Glomerular endothelial cell (primary cell): Measurements from ENCODE around the gene SORCS1. TPM values are rescaled to one million over a fixed set of nuclear protein-coding genes. Genes with fewer than 3 reads are reported as not detected.

Experiments
- DNase-seq: peaks from one replicate; pipeline ENCODE4 v3.0.0-alpha.2; 2011; ENCODE audit warnings: low read depth, low spot score; ENCODE audit errors: extremely low read depth
- total RNA-seq: library from RNA; depleted of rRNA; stranded (reverse); fragments of >200 nt; gene quantifications from 2 replicates; pipeline ENCODE4 v1.2.3, GENCODE V29; 2015

The SORCS1 gene
- not detected in 2 replicates for total RNA-seq

GRCh38 chr10:107163881-107164861 is at the start of gene SORCS1:
Gene SORCS1, minus strand, starts transcription at chr10:107164706.
- no peak for DNase-seq

GRCh38 chr10:107214261-107214660 is 49.8 kb upstream of the SORCS1 start:
- DNase-seq = no peak

GRCh38 chr10:107213861-107214260 is 49.4 kb upstream of the SORCS1 start:
- DNase-seq = no peak

- no peak for DNase-seq
Observed at GRCh38 chr10:107206833-107207232, 42.3 kb upstream of the SORCS1 start.

DNA sequence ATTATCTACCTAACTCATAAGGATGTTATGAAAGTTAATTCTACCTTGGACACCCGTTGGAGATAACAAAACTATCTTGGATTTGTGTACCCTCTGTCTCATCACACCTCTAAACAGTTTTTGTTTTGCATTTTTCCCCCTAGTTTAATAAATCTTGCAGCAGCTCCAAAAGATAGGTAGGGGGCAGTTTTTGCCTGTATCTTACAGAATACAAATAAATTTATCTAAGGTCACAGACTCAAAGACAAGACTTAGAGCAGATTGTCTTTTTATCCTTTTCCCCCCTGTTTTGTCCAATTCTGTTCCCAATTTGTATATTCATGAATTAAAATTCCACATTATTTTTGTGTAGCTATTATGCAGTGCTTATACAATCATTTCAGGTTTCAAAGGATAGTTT is 5.0 kb upstream of the SORCS1 start:
- no peak for DNase-seq

DNA sequence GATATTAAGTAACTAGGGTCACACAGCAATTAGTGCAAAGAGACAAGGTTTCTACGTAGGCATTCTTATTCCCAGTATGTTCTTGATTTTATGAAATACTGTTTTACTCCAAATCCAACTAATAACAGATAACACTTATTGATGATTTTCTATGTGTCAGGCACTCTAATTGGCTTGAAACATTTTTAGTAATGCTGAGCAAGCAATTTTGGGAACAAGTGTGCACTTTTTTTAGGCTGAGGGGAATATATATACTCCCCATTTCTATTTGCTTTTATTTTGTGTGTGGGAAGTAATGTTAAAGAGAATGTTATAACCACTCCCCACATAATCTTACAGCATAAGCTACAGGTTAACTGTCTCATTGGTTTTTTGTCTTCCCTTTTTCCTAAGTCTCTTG is 4.2 kb upstream of the SORCS1 start:
- DNase-seq = no peak

- no peak for DNase-seq
Observed at GRCh38 chr10:107166403-107166802, 1.9 kb upstream of the SORCS1 start.

DNA sequence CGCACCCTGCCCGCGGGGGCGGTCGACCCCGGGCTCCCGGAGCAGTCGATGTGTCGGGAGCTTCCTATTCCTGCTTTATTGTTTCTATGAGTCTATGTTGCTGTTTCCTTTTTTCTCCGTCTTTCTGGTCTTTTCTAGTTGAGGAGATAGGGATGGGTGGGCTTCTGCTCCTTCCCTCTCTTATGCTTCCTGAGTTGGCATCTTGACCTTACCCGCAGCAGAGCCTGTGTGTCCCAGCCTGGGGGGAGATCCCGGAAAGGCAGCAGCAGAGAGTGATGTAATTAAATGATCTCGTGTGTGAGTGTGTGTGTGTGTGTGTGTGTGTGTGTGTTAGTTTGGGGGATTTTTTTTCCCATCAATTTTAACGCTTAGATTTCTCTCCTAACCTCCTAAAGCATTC is 486 bp upstream of the SORCS1 start:
- DNase-seq = no peak

DNA sequence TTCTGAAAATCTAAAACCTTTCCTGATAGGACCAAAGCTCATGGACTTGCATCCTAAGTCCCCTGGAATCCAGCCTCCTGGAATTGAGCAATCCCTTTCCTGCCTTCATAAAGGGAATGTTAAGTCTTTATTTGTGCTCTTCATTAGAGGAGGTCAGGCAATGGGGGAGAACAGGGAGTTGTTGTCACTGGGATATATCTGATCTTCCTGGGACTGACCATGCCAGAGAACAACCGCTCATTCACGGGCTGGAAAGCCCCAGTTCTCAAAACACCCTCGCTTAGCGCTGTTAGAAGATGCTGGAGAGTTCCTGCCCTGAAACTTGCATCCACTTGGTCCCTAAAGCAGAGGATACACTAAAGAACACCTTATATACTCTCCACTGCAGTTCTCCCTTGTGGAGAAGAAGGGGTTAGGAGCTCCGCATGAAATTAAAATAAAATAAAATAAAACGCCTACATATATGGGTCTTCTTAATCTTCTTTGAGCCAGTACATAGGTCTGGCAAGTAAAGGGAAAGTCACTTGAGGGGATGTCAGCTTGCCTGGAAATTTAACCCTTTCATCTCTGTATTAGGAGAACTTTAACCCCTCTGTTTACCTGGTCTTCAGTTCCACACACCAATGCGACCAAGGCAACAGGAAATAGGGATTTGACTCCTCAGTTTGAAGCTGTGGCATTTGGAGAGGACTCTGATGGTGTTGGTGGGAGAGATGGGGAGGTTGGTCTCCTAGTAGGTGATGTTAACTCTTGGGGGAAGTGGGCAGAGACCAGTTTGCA is 1.2 kb downstream of the SORCS1 start:
- DNase-seq = no peak

GRCh38 chr10:107160866-107161265 is 3.6 kb downstream of the SORCS1 start:
- no peak for DNase-seq

DNA sequence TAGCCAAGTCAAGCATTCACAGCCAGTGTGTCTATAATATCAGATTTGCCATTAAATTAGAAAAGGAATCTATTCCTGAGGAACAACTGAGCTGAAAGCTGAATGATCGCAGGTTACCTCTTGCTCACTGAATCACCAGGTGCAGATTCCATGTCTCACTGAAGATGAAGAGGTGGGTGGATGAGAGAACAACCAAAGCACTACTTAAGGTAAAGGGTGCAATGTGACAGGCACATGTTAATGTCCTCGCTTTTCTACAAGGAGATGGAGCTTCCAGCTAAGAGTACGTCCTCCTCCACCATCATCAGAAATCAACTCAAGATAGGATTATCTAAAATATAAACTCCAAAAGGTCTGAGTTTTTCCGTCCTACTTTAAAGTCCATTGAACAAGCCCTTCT is 4.6 kb downstream of the SORCS1 start:
- DNase-seq = no peak

DNA sequence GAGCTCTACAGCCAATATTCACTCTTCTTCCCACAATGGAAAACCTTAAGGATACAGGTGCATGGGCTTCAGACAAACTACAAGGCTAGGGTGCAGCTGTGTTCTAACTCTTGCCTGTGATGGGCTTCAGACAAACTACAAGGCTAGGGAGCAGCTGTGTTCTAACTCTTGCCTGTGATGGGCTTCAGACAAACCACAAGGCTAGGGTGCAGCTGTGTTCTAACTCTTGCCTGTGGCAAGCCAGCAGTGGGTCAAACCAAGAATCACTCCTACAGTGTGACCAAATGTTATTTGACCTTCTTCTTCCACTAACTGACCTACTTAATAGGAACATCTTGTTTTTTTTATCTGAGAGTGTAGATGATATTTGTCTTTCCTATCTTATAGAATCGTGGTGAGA is 7.4 kb downstream of the SORCS1 start:
- no peak for DNase-seq

GRCh38 chr10:107152087-107152486 is 12.4 kb downstream of the SORCS1 start:
- no peak for DNase-seq

GRCh38 chr10:107148906-107149305 is 15.6 kb downstream of the SORCS1 start:
- no peak for DNase-seq

DNA sequence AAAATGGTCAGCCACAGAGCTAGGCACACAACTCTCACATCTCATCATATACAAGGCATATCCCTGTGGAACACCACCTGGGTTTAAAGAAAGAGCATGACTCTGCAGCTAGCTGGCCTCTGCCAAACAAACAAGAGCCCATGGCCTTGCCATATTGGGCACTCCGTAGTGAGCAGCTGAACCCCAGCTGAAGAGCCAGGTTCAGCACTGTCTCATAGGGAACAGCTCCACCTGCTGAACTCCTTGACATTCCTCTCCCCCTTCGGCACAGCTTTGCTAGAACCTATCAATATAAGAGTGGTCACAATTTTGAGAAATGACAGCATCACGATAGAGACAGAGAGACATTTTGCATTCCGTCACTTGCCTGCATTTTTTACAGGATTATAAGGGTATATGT is 20.0 kb downstream of the SORCS1 start:
- no peak for DNase-seq

- DNase-seq = no peak
Observed at GRCh38 chr10:107141524-107142061, 22.9 kb downstream of the SORCS1 start.

- DNase-seq = no peak
Observed at GRCh38 chr10:107139237-107139636, 25.3 kb downstream of the SORCS1 start.

DNA sequence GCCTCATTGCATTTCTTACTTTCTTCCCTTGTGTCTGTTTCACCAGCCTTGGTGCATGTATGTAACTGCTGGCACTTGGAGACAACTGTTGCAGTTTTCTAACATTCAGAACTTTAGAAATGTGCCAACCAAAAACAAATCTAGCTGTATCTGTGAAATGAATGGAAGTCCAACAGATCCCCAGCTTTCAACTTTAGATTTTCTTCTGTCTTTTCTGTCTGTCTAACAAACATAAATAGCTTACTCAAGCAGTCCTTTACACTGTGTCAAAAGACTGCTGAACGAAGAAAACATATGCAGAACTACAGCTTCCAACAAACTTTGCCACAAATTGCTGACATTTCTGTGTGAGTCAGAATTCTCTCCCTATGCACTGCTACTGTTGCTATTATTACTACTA is 30.9 kb downstream of the SORCS1 start:
- no peak for DNase-seq

- DNase-seq = no peak
Observed at GRCh38 chr10:107129000-107129399, 35.5 kb downstream of the SORCS1 start.

GRCh38 chr10:107126512-107127065 is 37.9 kb downstream of the SORCS1 start:
- DNase-seq = no peak

GRCh38 chr10:107122703-107123102 is 41.8 kb downstream of the SORCS1 start:
- DNase-seq = no peak
